ENCODE data around the gene TTC39C.

DNA sequence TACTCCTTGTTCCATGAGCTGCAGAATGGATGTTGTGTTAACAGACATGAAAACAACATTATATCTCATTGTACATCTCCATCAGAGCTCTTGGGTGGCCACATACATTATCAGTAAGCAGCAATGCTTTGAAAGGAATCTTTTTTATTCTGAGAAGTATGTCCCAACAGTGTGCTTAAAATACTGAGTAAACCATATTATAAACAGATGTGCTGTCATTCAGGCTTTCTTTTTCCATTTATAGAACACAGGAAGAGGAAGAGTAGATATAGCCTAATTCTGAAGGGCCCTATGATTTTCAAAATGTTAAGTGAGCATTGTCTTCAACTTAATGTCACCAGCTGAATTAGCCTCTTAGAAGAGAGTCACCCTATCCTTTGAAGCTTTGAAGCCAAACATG is 80.0 kb downstream of the TTC39C start:
- TF ChIP-seq, protein P1, sequence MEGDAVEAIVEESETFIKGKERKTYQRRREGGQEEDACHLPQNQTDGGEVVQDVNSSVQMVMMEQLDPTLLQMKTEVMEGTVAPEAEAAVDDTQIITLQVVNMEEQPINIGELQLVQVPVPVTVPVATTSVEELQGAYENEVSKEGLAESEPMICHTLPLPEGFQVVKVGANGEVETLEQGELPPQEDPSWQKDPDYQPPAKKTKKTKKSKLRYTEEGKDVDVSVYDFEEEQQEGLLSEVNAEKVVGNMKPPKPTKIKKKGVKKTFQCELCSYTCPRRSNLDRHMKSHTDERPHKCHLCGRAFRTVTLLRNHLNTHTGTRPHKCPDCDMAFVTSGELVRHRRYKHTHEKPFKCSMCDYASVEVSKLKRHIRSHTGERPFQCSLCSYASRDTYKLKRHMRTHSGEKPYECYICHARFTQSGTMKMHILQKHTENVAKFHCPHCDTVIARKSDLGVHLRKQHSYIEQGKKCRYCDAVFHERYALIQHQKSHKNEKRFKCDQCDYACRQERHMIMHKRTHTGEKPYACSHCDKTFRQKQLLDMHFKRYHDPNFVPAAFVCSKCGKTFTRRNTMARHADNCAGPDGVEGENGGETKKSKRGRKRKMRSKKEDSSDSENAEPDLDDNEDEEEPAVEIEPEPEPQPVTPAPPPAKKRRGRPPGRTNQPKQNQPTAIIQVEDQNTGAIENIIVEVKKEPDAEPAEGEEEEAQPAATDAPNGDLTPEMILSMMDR (IDR thresholded peaks at IDR 0.05): no peak
- no peak for TF ChIP-seq POLR2A (IDR thresholded peaks at IDR 0.05)

Measured in thyroid gland (tissue), 4 donors.